Skeletal muscle satellite cell (primary cell): ENCODE data around the gene GKN1. TPM values are rescaled to one million over a fixed set of nuclear protein-coding genes. Genes with fewer than 3 reads are reported as not detected.
A peak's percentile ranks its signal among the peaks of the same experiment; 100 is the strongest.

ENCODE experiments used
- H3K27me3 ChIP-seq: 2 replicates; pipeline ENCODE4 v1.7.0; 2013; ENCODE audit warnings: low read length; ENCODE audit not compliant: control insufficient read depth, insufficient read depth
- H3K36me3 ChIP-seq: 2 replicates; pipeline ENCODE4 v1.7.0; 2013; ENCODE audit warnings: mild to moderate bottlenecking, control low read depth, low read length; ENCODE audit not compliant: insufficient read depth
- H3K4me1 ChIP-seq: 2 replicates; pipeline ENCODE4 v1.7.0; 2013; ENCODE audit warnings: low read length; ENCODE audit not compliant: control insufficient read depth, insufficient read depth
- H3K4me2 ChIP-seq: 2 replicates; pipeline ENCODE4 v1.7.0; 2013; ENCODE audit warnings: mild to moderate bottlenecking, low read length
- H3K4me3 ChIP-seq: 2 replicates; pipeline ENCODE4 v1.7.0; 2013; ENCODE audit warnings: low read length
- H3K9ac ChIP-seq: 2 replicates; pipeline ENCODE4 v1.7.0; 2013; ENCODE audit warnings: mild to moderate bottlenecking, low read depth, low read length, moderate library complexity
- H3K9me3 ChIP-seq: replicated peaks from 2 replicates; pipeline ENCODE4 v1.7.0; 2013; ENCODE audit warnings: mild to moderate bottlenecking, control low read depth, low read length
- total RNA-seq: library from RNA; depleted of rRNA; stranded (reverse); fragments of >200 nt; gene quantifications from 2 replicates; pipeline ENCODE4 v1.2.3, GENCODE V29; 2012; rRNA removed

Gene GKN1
- not detected in 2 replicates for total RNA-seq

- H3K36me3 ChIP-seq, result no peaks in the 10 kb centered on the region
- H3K27me3 ChIP-seq, result no peaks in the 10 kb centered on the region
- peaks cover 32% of the 10 kb centered on the region for H3K4me1 ChIP-seq
- H3K9ac ChIP-seq, result no peak within 1 kb of the TSS
- H3K4me2 ChIP-seq, result no peak within 1 kb of the TSS
- no peaks in the 10 kb centered on the region for H3K9me3 ChIP-seq
- no peak within 1 kb of the TSS for H3K4me3 ChIP-seq
Observed at GRCh38 chr2:68974251-68974650, at the start of gene GKN1. GKN1 (plus strand) TSS chr2:68974636; CDS start chr2:68974678, 42 bp downstream.

GRCh38 chr2:68925295-68925896 lies 49.0 kb upstream of the GKN1 start:
- Histone ChIP-seq H3K4me1 (no peaks in the 10 kb centered on the region), H3K9ac (no peak overlapping the region), H3K36me3 (no peaks in the 10 kb centered on the region), H3K4me2 (no peak overlapping the region), H3K27me3 (peaks cover 27% of the 10 kb centered on the region), H3K4me3 (no peak overlapping the region), H3K9me3 (no peaks in the 10 kb centered on the region)

- H3K36me3 ChIP-seq, result no peaks in the 10 kb centered on the region
- H3K27me3 ChIP-seq, result peaks cover 30% of the 10 kb centered on the region
- no peaks in the 10 kb centered on the region for H3K4me1 ChIP-seq
- H3K4me2 ChIP-seq, result no peak overlapping the region
- H3K4me3 ChIP-seq, result no peak overlapping the region
- no peaks in the 10 kb centered on the region for H3K9me3 ChIP-seq
- no peak overlapping the region for H3K9ac ChIP-seq
Observed at GRCh38 chr2:68926796-68927195, 47.6 kb upstream of the GKN1 start.

- peaks cover 5% of the 10 kb centered on the region for H3K4me1 ChIP-seq
- H3K4me3 ChIP-seq, result no peak overlapping the region
- H3K36me3 ChIP-seq, result no peaks in the 10 kb centered on the region
- H3K9me3 ChIP-seq, result no peaks in the 10 kb centered on the region
- no peak overlapping the region for H3K9ac ChIP-seq
- peaks cover 18% of the 10 kb centered on the region for H3K27me3 ChIP-seq
- no peak overlapping the region for H3K4me2 ChIP-seq
Observed at GRCh38 chr2:68931149-68931711, 43.2 kb upstream of the GKN1 start.

- H3K9ac ChIP-seq, result no peak overlapping the region
- no peak overlapping the region for H3K4me3 ChIP-seq
- H3K9me3 ChIP-seq, result no peaks in the 10 kb centered on the region
- no peak overlapping the region for H3K4me2 ChIP-seq
- peaks cover 11% of the 10 kb centered on the region for H3K4me1 ChIP-seq
- H3K36me3 ChIP-seq, result no peaks in the 10 kb centered on the region
- peaks cover 12% of the 10 kb centered on the region for H3K27me3 ChIP-seq
Observed at GRCh38 chr2:68931799-68932198, 42.6 kb upstream of the GKN1 start.

- H3K4me3 ChIP-seq, result no peak overlapping the region
- no peak overlapping the region for H3K4me2 ChIP-seq
- no peaks in the 10 kb centered on the region for H3K9me3 ChIP-seq
- no peaks in the 10 kb centered on the region for H3K36me3 ChIP-seq
- peaks cover 17% of the 10 kb centered on the region for H3K4me1 ChIP-seq
- peaks cover 8% of the 10 kb centered on the region for H3K27me3 ChIP-seq
- no peak overlapping the region for H3K9ac ChIP-seq
Observed at GRCh38 chr2:68932402-68932801, 42.0 kb upstream of the GKN1 start.

GRCh38 chr2:68934021-68934420 lies 40.4 kb upstream of the GKN1 start:
- no peak overlapping the region for H3K4me3 ChIP-seq
- H3K4me2 ChIP-seq, result no peak overlapping the region
- H3K9ac ChIP-seq, result no peak overlapping the region
- no peaks in the 10 kb centered on the region for H3K9me3 ChIP-seq
- H3K27me3 ChIP-seq, result peaks cover 3% of the 10 kb centered on the region
- peaks cover 18% of the 10 kb centered on the region for H3K4me1 ChIP-seq
- H3K36me3 ChIP-seq, result no peaks in the 10 kb centered on the region

- H3K36me3 ChIP-seq, result no peaks in the 10 kb centered on the region
Observed at GRCh38 chr2:68935471-68935870, 39.0 kb upstream of the GKN1 start.

GRCh38 chr2:68936427-68936826 lies 38.0 kb upstream of the GKN1 start:
- Histone ChIP-seq H3K4me2 (no peak overlapping the region), H3K27me3 (no peaks in the 10 kb centered on the region), H3K9me3 (no peaks in the 10 kb centered on the region), H3K4me3 (no peak overlapping the region), H3K9ac (no peak overlapping the region), H3K4me1 (peaks cover 18% of the 10 kb centered on the region), H3K36me3 (no peaks in the 10 kb centered on the region)

More at GRCh38 chr2:68935471-68935870, 39.0 kb upstream of the GKN1 start:
- H3K4me1 ChIP-seq, result peaks cover 18% of the 10 kb centered on the region
- peaks cover 3% of the 10 kb centered on the region for H3K27me3 ChIP-seq
- no peak overlapping the region for H3K4me3 ChIP-seq
- H3K9me3 ChIP-seq, result no peaks in the 10 kb centered on the region
- H3K4me2 ChIP-seq, result no peak overlapping the region
- no peak overlapping the region for H3K9ac ChIP-seq

- Histone ChIP-seq H3K4me2 (no peak overlapping the region), H3K4me1 (peaks cover 18% of the 10 kb centered on the region), H3K9ac (no peak overlapping the region), H3K36me3 (no peaks in the 10 kb centered on the region), H3K4me3 (no peak overlapping the region), H3K9me3 (no peaks in the 10 kb centered on the region), H3K27me3 (no peaks in the 10 kb centered on the region)
Observed at GRCh38 chr2:68936889-68937288, 37.5 kb upstream of the GKN1 start.

GRCh38 chr2:68937346-68938055 lies 36.9 kb upstream of the GKN1 start:
- H3K27me3 ChIP-seq, result no peaks in the 10 kb centered on the region
- no peaks in the 10 kb centered on the region for H3K9me3 ChIP-seq
- peak overlapping the region; percentile 20 for H3K9ac ChIP-seq
- no peaks in the 10 kb centered on the region for H3K36me3 ChIP-seq
- peaks cover 18% of the 10 kb centered on the region for H3K4me1 ChIP-seq
- H3K4me3 ChIP-seq, result no peak overlapping the region
- no peak overlapping the region for H3K4me2 ChIP-seq
